ENCODE measurements around the gene ANK2. TPM values are rescaled to one million over a fixed set of nuclear protein-coding genes. Genes with fewer than 3 reads are reported as not detected.

ANK2 gene
- total and polyA plus RNA-seq, 2 experiments from 2014 or later = 10.9 to 25.9 TPM

DNA sequence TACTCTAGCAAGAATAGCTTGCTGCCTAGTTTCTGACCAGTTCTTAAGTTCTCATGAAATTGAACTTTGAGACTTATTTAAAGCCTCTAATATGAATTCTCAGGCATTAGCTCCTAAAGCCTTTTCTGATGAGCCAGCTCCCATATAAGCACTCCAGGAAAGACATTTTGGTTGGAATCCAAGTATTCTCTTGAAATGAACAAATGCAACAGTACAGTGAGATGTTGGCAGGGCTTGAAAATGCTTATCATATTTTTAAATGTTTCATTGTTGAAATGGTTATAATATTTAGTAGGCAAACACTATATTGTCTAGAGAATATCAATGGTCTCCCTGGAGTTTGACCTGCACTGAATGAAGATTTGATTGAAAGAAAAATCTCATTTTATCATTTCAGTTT lies 240.3 kb downstream of the ANK2 start:
- H3F3A ChIP-seq (ENCODE audit: insufficient read depth) = no peaks in the 10 kb centered on the region
- in situ Hi-C loops (cut with MboI) = loop anchor here (10.0 kb wide), 1 partner anchor 185 kb away; no protein-coding TSS in a partner anchor
- no peak overlapping the region for H3K9ac ChIP-seq
- DNase-seq = peak; percentile 59
- H3K4me3 ChIP-seq = no peak overlapping the region
- no peaks in the 10 kb centered on the region for H3K9me3 ChIP-seq (ENCODE audit: low read depth)
- TF ChIP-seq EZH2 (IDR thresholded peaks at IDR 0.05; ENCODE audit: insufficient read depth, poor library complexity, severe bottlenecking) = no peak
- TF ChIP-seq EZH2phosphoT487 (IDR thresholded peaks at IDR 0.05; ENCODE audit: insufficient read depth, low read depth) = no peak
- peak overlapping the region; percentile 34 for H3K4me2 ChIP-seq (ENCODE audit: unreplicated experiment)
- no peaks in the 10 kb centered on the region for H4K20me1 ChIP-seq (ENCODE audit: insufficient read depth)
- H3K36me3 ChIP-seq (ENCODE audit: low read depth) = no peaks in the 10 kb centered on the region
- no peak overlapping the region for H2AFZ ChIP-seq
- no peak overlapping the region for H3K27ac ChIP-seq
- peaks cover 32% of the 10 kb centered on the region for H3K4me1 ChIP-seq (ENCODE audit: insufficient read depth)
- no peaks in the 10 kb centered on the region for H3K9me2 ChIP-seq (ENCODE audit: insufficient read depth)
- H3K27me3 ChIP-seq (replicated peaks; ENCODE audit: insufficient read depth) = no peaks in the 10 kb centered on the region
- H3K79me2 ChIP-seq (ENCODE audit: insufficient read depth) = no peaks in the 10 kb centered on the region

GRCh38 chr4:113290666-113291065 lies 241.2 kb downstream of the ANK2 start:
- Histone ChIP-seq H3K9me2 (ENCODE audit: insufficient read depth) (no peaks in the 10 kb centered on the region), H3K9ac (no peak overlapping the region), H3K36me3 (ENCODE audit: low read depth) (no peaks in the 10 kb centered on the region), H3K79me2 (ENCODE audit: insufficient read depth) (no peaks in the 10 kb centered on the region), H3K27ac (no peak overlapping the region), H2AFZ (no peak overlapping the region), H4K20me1 (ENCODE audit: insufficient read depth) (no peaks in the 10 kb centered on the region), H3K9me3 (ENCODE audit: low read depth) (no peaks in the 10 kb centered on the region), H3K4me2 (ENCODE audit: unreplicated experiment) (no peak overlapping the region), H3K4me1 (ENCODE audit: insufficient read depth) (peaks cover 32% of the 10 kb centered on the region), H3F3A (ENCODE audit: insufficient read depth) (no peaks in the 10 kb centered on the region), H3K27me3 (replicated peaks; ENCODE audit: insufficient read depth) (no peaks in the 10 kb centered on the region), H3K4me3 (no peak overlapping the region)
- in situ Hi-C loops (cut with MboI) = loop anchor here (10.0 kb wide), 1 partner anchor 186 kb away; no protein-coding TSS in a partner anchor
- 68 to 75% methylated on average over 2 of the region's 2 CpGs for WGBS, 2 experiments (ENCODE audit: low coverage in 1 of 2, low lambda C conversion rate in 2 of 2, missing lambda C conversion rate in 2 of 2)
- no peak for DNase-seq
- TF ChIP-seq EZH2phosphoT487 (IDR thresholded peaks at IDR 0.05; ENCODE audit: insufficient read depth, low read depth) = no peak
- TF ChIP-seq EZH2 (IDR thresholded peaks at IDR 0.05; ENCODE audit: insufficient read depth, poor library complexity, severe bottlenecking) = no peak

GRCh38 chr4:113292371-113293042 lies 243.1 kb downstream of the ANK2 start:
- peak; percentile 53 for DNase-seq
- Histone ChIP-seq H3K9me2 (ENCODE audit: insufficient read depth) (no peaks in the 10 kb centered on the region), H3K9ac (peak overlapping the region; percentile 78), H3F3A (ENCODE audit: insufficient read depth) (no peaks in the 10 kb centered on the region), H3K4me3 (peak overlapping the region; percentile 64), H3K36me3 (ENCODE audit: low read depth) (no peaks in the 10 kb centered on the region), H3K27me3 (replicated peaks; ENCODE audit: insufficient read depth) (no peaks in the 10 kb centered on the region), H2AFZ (peak overlapping the region; percentile 90), H3K4me1 (ENCODE audit: insufficient read depth) (peaks cover 32% of the 10 kb centered on the region), H4K20me1 (ENCODE audit: insufficient read depth) (no peaks in the 10 kb centered on the region), H3K9me3 (ENCODE audit: low read depth) (no peaks in the 10 kb centered on the region), H3K27ac (peak overlapping the region; percentile 75), H3K4me2 (ENCODE audit: unreplicated experiment) (peak overlapping the region; percentile 92), H3K79me2 (ENCODE audit: insufficient read depth) (no peaks in the 10 kb centered on the region)
- WGBS, 2 experiments (ENCODE audit: low coverage in 1 of 2, low lambda C conversion rate in 2 of 2, missing lambda C conversion rate in 2 of 2) = 21% methylated on average over 21 of the region's 21 CpGs
- in situ Hi-C loops (cut with MboI) = loop anchor here (10.0 kb wide), 1 partner anchor 188 kb away; no protein-coding TSS in a partner anchor
- TF ChIP-seq EZH2 (IDR thresholded peaks at IDR 0.05; ENCODE audit: insufficient read depth, poor library complexity, severe bottlenecking) = no peak
- no peak for TF ChIP-seq EZH2phosphoT487 (IDR thresholded peaks at IDR 0.05; ENCODE audit: insufficient read depth, low read depth)

GRCh38 chr4:113293043-113293560 lies 243.6 kb downstream of the ANK2 start:
- Histone ChIP-seq H3K4me1 (ENCODE audit: insufficient read depth) (peaks cover 32% of the 10 kb centered on the region), H3K9me2 (ENCODE audit: insufficient read depth) (no peaks in the 10 kb centered on the region), H3K9me3 (ENCODE audit: low read depth) (no peaks in the 10 kb centered on the region), H2AFZ (peak overlapping the region; percentile 90), H3K4me3 (peak overlapping the region; percentile 64), H3K27me3 (replicated peaks; ENCODE audit: insufficient read depth) (no peaks in the 10 kb centered on the region), H3K79me2 (ENCODE audit: insufficient read depth) (no peaks in the 10 kb centered on the region), H3F3A (ENCODE audit: insufficient read depth) (no peaks in the 10 kb centered on the region), H3K4me2 (ENCODE audit: unreplicated experiment) (peak overlapping the region; percentile 92), H3K36me3 (ENCODE audit: low read depth) (no peaks in the 10 kb centered on the region), H3K9ac (peak overlapping the region; percentile 78), H3K27ac (peak overlapping the region; percentile 75), H4K20me1 (ENCODE audit: insufficient read depth) (no peaks in the 10 kb centered on the region)
- WGBS, 2 experiments (ENCODE audit: low coverage in 1 of 2, low lambda C conversion rate in 2 of 2, missing lambda C conversion rate in 2 of 2) = 5 to 6% methylated on average over 9 of the region's 9 CpGs
- in situ Hi-C loops (cut with MboI) = loop anchor here (10.0 kb wide), 1 partner anchor 188 kb away; no protein-coding TSS in a partner anchor
- TF ChIP-seq EZH2phosphoT487 (IDR thresholded peaks at IDR 0.05; ENCODE audit: insufficient read depth, low read depth) (no peak), EZH2 (IDR thresholded peaks at IDR 0.05; ENCODE audit: insufficient read depth, poor library complexity, severe bottlenecking) (no peak)
- DNase-seq = peak; percentile 82

All from GM23248 (cell line).